ENCODE measurements around the gene HLA-DOB.

Gene HLA-DOB

DNA sequence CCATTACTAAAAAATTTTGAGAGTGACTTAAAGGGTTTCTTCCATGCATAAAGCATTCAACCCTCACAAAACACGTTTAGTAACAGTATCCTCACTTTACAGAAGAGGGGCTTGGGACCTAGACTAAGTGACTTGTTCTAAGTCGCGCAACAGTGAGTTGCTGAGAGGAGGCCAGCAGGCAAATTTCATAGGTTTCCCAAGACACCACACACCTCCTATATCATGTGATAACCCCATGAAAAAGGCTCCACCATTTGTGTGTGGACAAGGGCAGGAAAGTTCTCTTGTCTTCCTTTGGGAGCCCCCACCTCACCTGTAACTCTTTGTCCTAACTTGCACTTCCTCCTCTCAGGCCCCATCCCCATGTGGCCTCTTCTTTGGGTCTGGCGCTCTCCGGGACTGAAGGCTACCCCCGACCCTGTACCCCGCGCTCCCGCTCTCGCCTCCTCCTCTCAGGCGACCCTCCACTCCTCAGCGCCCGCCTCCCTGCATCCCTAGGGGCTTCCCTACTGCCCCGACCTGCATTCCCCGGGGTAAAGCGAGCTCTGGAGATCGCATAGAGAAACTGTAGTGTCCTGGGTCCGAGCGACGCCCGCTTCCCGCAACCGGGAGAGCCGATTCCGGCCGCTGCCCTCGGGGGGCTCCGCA lies 26.7 kb upstream of the HLA-DOB start:
- peak overlapping the region; percentile 75 for H3K4me3 ChIP-seq (ENCODE audit: low read depth, low read length)
- H3K27ac ChIP-seq (ENCODE audit: low read depth, low read length): no peak overlapping the region
- H3K27me3 ChIP-seq (ENCODE audit: control insufficient read depth, insufficient read depth, low read length): peaks cover 75% of the 10 kb centered on the region
- H3K4me1 ChIP-seq (ENCODE audit: control insufficient read depth, insufficient read depth, low read length): peaks cover 3% of the 10 kb centered on the region; the same call in 1 of the 2 replicates
- H3K9ac ChIP-seq (ENCODE audit: low read length): peak overlapping the region; percentile 45
- peaks cover 8% of the 10 kb centered on the region; the same call in 1 of the 2 replicates for H3K36me3 ChIP-seq (ENCODE audit: control insufficient read depth, insufficient read depth, low read length)
- H3K9me3 ChIP-seq (ENCODE audit: control insufficient read depth, insufficient read depth, low read depth, low read length): no peaks in the 10 kb centered on the region

DNA sequence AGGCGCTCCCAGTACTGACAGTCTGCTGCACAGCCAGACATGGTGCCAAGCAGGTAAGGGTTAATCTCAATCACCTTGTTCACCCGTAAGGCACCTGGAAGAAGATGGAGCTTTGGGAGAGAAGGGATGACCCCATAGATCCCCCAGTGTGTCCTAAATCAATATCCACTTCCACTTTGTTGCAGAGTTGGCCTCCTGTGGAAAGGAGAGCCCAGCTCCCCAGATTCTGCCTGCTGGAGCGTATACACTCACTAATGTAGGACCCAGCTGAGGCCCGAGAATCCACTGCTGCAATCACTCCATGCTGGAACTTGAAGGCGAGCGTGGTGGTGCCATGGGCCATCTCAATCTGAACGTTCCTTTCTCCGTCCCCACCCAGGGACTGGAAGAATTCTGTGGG lies 25.9 kb upstream of the HLA-DOB start:
- Histone ChIP-seq H3K27me3 (ENCODE audit: control insufficient read depth, insufficient read depth, low read length) (peaks cover 71% of the 10 kb centered on the region), H3K36me3 (ENCODE audit: control insufficient read depth, insufficient read depth, low read length) (peaks cover 8% of the 10 kb centered on the region; the same call in 1 of the 2 replicates), H3K4me1 (ENCODE audit: control insufficient read depth, insufficient read depth, low read length) (peaks cover 6% of the 10 kb centered on the region), H3K9me3 (ENCODE audit: control insufficient read depth, insufficient read depth, low read depth, low read length) (no peaks in the 10 kb centered on the region), H3K9ac (ENCODE audit: low read length) (no peak overlapping the region), H3K27ac (ENCODE audit: low read depth, low read length) (no peak overlapping the region), H3K4me3 (ENCODE audit: low read depth, low read length) (no peak overlapping the region)

DNA sequence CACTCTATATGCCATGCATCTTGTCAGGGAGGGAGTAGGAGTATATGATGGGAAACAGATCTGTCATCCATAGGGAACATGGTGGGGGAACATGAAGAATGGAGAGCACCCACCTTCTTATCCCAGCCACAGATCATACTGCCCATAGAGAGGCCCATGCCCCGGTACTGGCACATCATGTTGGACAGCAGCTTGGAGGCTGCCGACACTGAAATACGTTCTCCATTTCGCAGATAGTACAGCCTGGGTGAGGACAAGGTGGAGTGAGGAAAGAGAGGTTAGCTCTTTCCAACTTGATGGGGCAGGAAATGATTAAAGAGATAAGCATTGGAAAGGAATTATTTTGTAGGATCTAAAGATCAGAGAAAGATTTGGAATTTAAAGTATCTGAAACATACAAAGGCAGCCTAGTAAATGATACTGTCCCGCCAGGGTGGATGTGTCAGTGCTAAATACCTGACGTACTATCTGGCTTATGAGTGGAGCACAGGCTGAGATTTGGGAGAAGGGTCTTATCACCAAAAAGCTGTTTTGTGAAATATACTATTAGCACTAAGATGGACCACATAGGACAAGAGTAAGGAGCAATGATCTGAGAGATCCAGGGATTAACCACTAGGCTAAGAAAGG lies 25.3 kb upstream of the HLA-DOB start:
- no peaks in the 10 kb centered on the region for H3K9me3 ChIP-seq (ENCODE audit: control insufficient read depth, insufficient read depth, low read depth, low read length)
- H3K4me1 ChIP-seq (ENCODE audit: control insufficient read depth, insufficient read depth, low read length): peaks cover 9% of the 10 kb centered on the region
- peaks cover 5% of the 10 kb centered on the region; the same call in 1 of the 2 replicates for H3K36me3 ChIP-seq (ENCODE audit: control insufficient read depth, insufficient read depth, low read length)
- no peak overlapping the region for H3K9ac ChIP-seq (ENCODE audit: low read length)
- peaks cover 71% of the 10 kb centered on the region for H3K27me3 ChIP-seq (ENCODE audit: control insufficient read depth, insufficient read depth, low read length)
- H3K4me3 ChIP-seq (ENCODE audit: low read depth, low read length): no peak overlapping the region
- H3K27ac ChIP-seq (ENCODE audit: low read depth, low read length): no peak overlapping the region

DNA sequence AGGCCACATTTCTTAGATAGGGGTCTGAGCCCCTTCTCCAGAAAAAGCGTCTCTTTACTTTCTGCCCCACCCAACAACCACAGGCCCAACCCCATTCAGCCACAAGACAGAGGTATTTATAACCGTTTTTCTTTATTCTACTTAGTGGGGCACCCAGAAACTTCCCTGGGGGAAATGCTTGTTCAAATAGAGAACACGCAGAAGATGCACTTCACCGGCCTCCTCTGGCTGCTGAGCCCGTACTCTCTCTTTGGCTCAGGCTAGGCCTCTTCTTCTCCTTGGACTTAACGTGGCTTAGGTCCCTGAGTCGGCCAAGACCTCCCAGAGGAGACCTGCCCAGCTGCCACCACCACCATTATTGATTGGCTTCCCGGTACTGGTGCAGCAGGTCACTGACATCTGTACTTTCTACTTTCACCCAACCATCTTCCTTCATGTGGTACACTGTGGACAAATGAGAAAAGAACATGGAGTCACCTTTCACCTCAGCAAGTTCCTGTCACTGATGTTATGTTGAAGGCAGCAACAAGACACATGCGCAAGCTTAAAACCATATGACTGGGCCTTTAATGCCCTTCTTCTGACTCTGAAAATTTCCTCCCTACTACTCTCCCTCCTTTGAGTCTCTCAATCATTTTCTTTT lies 23.9 kb upstream of the HLA-DOB start:
- Histone ChIP-seq H3K9me3 (ENCODE audit: control insufficient read depth, insufficient read depth, low read depth, low read length) (no peaks in the 10 kb centered on the region), H3K36me3 (ENCODE audit: control insufficient read depth, insufficient read depth, low read length) (no peaks in the 10 kb centered on the region), H3K27ac (ENCODE audit: low read depth, low read length) (no peak overlapping the region), H3K27me3 (ENCODE audit: control insufficient read depth, insufficient read depth, low read length) (peaks cover 63% of the 10 kb centered on the region), H3K4me3 (ENCODE audit: low read depth, low read length) (no peak overlapping the region), H3K9ac (ENCODE audit: low read length) (no peak overlapping the region), H3K4me1 (ENCODE audit: control insufficient read depth, insufficient read depth, low read length) (peaks cover 9% of the 10 kb centered on the region)

DNA sequence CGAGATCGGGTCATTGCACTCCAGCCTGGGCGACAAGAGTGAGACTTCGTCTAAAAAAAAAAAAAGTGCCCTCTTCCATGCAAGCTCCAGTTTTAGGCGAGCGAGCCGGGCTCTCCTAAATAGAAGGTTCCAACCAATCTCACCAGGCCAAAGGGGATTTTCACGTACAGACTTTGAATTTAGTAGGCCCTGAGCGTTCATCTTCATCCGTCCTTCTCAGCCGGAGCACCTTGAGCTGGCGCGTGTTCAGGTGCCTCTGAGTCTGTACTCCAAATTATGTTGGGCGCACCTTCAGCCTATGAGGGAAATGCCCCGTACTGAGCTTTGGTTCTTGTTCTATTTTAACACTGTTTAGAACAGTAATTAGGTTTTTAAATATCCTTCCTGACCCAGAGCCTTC lies 22.6 kb upstream of the HLA-DOB start:
- Histone ChIP-seq H3K4me3 (ENCODE audit: low read depth, low read length) (no peak overlapping the region), H3K27ac (ENCODE audit: low read depth, low read length) (no peak overlapping the region), H3K9me3 (ENCODE audit: control insufficient read depth, insufficient read depth, low read depth, low read length) (no peaks in the 10 kb centered on the region), H3K27me3 (ENCODE audit: control insufficient read depth, insufficient read depth, low read length) (peaks cover 56% of the 10 kb centered on the region), H3K9ac (ENCODE audit: low read length) (no peak overlapping the region), H3K4me1 (ENCODE audit: control insufficient read depth, insufficient read depth, low read length) (peaks cover 9% of the 10 kb centered on the region), H3K36me3 (ENCODE audit: control insufficient read depth, insufficient read depth, low read length) (no peaks in the 10 kb centered on the region; the same call in 1 of the 2 replicates)

DNA sequence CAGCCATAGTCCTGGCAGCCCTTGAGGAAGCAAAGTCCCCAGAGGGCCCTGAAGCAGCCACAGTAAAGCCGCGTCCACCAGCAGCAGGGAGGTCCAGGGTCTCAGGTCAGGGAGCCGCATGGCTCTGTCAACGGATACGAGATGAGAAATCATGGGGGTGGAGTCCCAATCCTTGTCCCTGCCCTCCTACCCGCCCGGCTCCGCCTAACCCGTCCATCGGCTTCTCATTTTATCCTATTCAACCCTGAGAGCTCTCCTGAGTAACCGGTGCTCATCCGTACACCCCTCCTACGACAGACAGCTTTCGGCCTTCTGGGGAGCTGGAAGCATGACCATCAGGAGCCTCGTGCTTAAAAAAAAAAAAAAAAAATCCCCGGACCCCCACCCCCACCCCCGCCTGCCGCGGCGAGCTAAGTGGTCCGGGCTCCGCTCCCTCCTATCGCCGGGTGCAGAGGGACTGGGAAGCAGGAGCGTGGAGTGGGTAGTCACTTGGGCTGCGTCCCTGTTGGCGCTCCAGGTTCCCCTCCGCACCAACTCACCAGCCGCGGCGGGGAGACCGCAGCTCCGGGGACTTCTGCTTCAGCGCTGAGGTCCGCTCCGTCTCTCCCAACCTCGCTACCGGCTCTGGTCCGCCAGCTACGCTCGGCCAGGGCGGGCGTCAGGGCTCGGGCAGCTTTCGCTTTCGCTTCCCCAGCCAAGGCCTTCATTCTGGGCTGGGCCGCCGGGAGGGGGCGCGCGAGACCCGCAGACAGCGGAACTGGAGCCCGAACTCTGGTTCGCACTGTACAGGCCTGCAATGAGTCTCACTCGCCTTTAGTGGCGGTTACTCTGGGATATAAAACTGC lies 21.5 kb upstream of the HLA-DOB start, which contains the start of gene TAP2:
Gene TAP2, minus strand, starts transcription at position 626 of the 845 bp plus-strand sequence. Its CDS starts 506 bp downstream, at position 120.
- Histone ChIP-seq H3K4me3 (ENCODE audit: low read depth, low read length) (peak within 1 kb of the TSS; percentile 87), H3K27me3 (ENCODE audit: control insufficient read depth, insufficient read depth, low read length) (peaks cover 46% of the 10 kb centered on the region), H3K4me1 (ENCODE audit: control insufficient read depth, insufficient read depth, low read length) (peaks cover 9% of the 10 kb centered on the region), H3K36me3 (ENCODE audit: control insufficient read depth, insufficient read depth, low read length) (no peaks in the 10 kb centered on the region; the same call in 1 of the 2 replicates), H3K9me3 (ENCODE audit: control insufficient read depth, insufficient read depth, low read depth, low read length) (no peaks in the 10 kb centered on the region), H3K9ac (ENCODE audit: low read length) (peak within 1 kb of the TSS; percentile 65), H3K27ac (ENCODE audit: low read depth, low read length) (no peak within 1 kb of the TSS)

DNA sequence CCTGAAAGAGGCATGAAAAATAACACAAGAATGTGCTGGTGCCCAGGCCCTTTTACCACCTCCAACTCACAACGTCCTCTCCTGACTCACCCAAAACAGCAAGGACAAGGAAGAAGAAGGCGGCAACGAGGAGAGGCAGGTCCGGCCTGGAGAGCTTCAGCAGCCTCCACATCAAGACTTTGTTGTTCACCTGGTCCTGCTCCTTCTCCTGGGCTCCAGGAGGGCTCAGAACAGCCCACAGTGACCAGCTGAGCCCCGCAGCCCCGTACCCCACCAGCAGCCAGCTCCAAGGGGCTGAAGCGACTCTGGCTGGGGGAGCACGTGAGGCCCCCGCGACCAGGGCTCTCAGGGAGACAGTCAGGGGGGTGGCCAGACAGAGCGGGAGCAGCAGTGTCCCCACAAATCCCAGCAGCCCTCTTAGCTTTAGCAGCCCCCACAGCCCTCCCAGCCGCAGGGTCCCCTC lies 20.9 kb upstream of the HLA-DOB start:
- Histone ChIP-seq H3K9ac (ENCODE audit: low read length) (no peak overlapping the region), H3K36me3 (ENCODE audit: control insufficient read depth, insufficient read depth, low read length) (no peaks in the 10 kb centered on the region; the same call in 1 of the 2 replicates), H3K4me3 (ENCODE audit: low read depth, low read length) (peak overlapping the region; percentile 87), H3K27me3 (ENCODE audit: control insufficient read depth, insufficient read depth, low read length) (peaks cover 39% of the 10 kb centered on the region), H3K4me1 (ENCODE audit: control insufficient read depth, insufficient read depth, low read length) (peaks cover 6% of the 10 kb centered on the region), H3K27ac (ENCODE audit: low read depth, low read length) (no peak overlapping the region), H3K9me3 (ENCODE audit: control insufficient read depth, insufficient read depth, low read depth, low read length) (no peaks in the 10 kb centered on the region)

DNA sequence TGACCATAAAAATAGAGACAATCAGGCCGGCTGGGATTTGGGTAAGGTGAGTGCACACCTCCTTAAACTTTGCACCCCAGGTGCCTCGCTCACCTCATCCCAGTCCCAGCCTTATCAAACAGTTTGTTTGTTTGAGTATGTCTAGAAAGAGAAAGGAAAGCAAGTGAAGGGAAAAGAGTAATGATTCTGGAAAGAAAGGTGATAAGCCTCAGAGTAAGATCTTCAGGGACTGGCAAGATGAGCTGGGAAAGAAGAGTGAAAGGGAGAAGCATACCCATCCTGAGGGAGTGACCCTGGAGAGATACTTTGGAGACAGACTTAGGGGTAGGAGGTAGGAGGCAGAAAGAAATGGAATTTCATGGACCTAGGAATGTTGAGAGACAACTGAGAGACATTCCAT lies 20.1 kb upstream of the HLA-DOB start:
- Histone ChIP-seq H3K4me3 (ENCODE audit: low read depth, low read length) (no peak overlapping the region), H3K4me1 (ENCODE audit: control insufficient read depth, insufficient read depth, low read length) (peaks cover 6% of the 10 kb centered on the region), H3K36me3 (ENCODE audit: control insufficient read depth, insufficient read depth, low read length) (no peaks in the 10 kb centered on the region; the same call in 1 of the 2 replicates), H3K27me3 (ENCODE audit: control insufficient read depth, insufficient read depth, low read length) (peaks cover 31% of the 10 kb centered on the region; the same call in 1 of the 2 replicates), H3K27ac (ENCODE audit: low read depth, low read length) (no peak overlapping the region), H3K9me3 (ENCODE audit: control insufficient read depth, insufficient read depth, low read depth, low read length) (no peaks in the 10 kb centered on the region), H3K9ac (ENCODE audit: low read length) (no peak overlapping the region)

DNA sequence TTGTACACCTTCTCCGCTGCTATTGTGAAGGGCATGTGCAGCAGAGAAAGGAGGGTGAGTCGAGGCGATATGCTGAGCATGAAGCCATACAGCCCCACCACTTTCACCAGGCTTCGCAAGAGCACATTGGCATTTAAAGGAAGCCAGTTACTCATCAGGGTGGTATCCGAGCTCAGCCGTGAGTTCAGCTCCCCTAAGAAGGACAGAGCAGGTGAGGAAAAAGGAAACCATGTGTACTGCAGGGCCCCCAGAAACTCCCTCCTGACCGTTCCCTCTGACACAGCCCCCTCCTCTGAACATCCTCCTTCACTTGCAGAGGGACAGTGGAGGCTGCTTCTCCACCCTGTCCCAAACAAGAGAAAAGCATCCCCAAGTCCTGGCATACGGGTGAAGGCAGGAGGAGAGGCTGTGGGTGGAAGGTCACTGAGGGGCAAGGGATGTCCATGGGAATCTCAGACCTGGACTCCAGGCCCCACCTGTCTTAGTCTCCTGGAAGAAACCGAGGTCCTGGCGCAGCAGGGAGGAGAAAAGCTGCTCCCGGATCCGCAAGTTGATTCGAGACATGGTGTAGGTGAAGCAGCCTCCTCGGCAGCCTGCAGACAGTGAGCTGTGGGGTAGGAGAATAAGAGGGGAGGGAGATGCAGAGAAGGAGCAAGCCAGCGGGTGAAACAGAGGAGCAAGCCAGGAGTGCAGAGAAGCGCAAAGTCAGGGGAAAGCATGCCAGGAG lies 18.5 kb upstream of the HLA-DOB start:
- Histone ChIP-seq H3K9ac (ENCODE audit: low read length) (no peak overlapping the region), H3K36me3 (ENCODE audit: control insufficient read depth, insufficient read depth, low read length) (no peaks in the 10 kb centered on the region; the same call in 1 of the 2 replicates), H3K4me3 (ENCODE audit: low read depth, low read length) (no peak overlapping the region), H3K4me1 (ENCODE audit: control insufficient read depth, insufficient read depth, low read length) (peaks cover 6% of the 10 kb centered on the region), H3K27ac (ENCODE audit: low read depth, low read length) (no peak overlapping the region), H3K9me3 (ENCODE audit: control insufficient read depth, insufficient read depth, low read depth, low read length) (no peaks in the 10 kb centered on the region), H3K27me3 (ENCODE audit: control insufficient read depth, insufficient read depth, low read length) (peaks cover 20% of the 10 kb centered on the region; the same call in 1 of the 2 replicates)

DNA sequence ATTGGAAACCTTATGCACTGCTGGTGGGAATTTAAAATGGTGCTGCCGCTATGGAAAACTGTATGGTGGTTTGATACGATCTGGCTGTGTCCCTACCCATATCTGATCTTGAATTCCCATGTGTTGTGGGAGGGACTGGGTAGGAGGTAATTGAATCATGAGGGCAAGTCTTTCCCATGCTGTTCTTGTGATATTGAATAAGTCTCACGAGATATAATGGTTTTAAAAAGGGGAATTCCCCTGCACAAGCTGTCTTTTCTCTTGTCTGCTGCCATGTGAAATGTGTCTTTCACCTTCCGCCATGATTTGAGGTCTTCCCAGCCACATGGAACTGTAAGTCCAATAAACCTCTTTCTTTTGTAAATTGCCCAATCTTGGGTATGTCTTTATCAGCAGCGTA lies 16.9 kb upstream of the HLA-DOB start:
- H3K4me1 ChIP-seq (ENCODE audit: control insufficient read depth, insufficient read depth, low read length): peaks cover 6% of the 10 kb centered on the region
- no peaks in the 10 kb centered on the region for H3K9me3 ChIP-seq (ENCODE audit: control insufficient read depth, insufficient read depth, low read depth, low read length)
- H3K27ac ChIP-seq (ENCODE audit: low read depth, low read length): no peak overlapping the region
- no peak overlapping the region for H3K9ac ChIP-seq (ENCODE audit: low read length)
- H3K4me3 ChIP-seq (ENCODE audit: low read depth, low read length): no peak overlapping the region
- peaks cover 17% of the 10 kb centered on the region; the same call in 1 of the 2 replicates for H3K27me3 ChIP-seq (ENCODE audit: control insufficient read depth, insufficient read depth, low read length)
- peaks cover 3% of the 10 kb centered on the region; the same call in 1 of the 2 replicates for H3K36me3 ChIP-seq (ENCODE audit: control insufficient read depth, insufficient read depth, low read length)
